KMS-11 (cell line): Measurements from ENCODE around the gene ZNF616.

Experiments
- H2AFZ ChIP-seq: fragments of 200-600 bp; sonication (generic); 2 replicates; pipeline ENCODE4 v1.6.1; 2016; ENCODE audit warnings: antibody characterized with exemption, mixed run types, low read depth
- H3K27ac ChIP-seq: fragments of 200-600 bp; sonication (generic); 2 replicates; pipeline ENCODE4 v1.6.1; 2016; ENCODE audit warnings: mild to moderate bottlenecking, mixed run types
- H3K27me3 ChIP-seq: fragments of 200-600 bp; sonication (generic); 2 replicates; pipeline ENCODE4 v1.6.1; 2017; ENCODE audit warnings: mild to moderate bottlenecking, low read depth, mixed run types, moderate library complexity; ENCODE audit not compliant: insufficient read depth
- H3K36me3 ChIP-seq: fragments of 200-600 bp; sonication (generic); 2 replicates; pipeline ENCODE4 v1.6.1; 2017; ENCODE audit warnings: mild to moderate bottlenecking, mixed run types; ENCODE audit not compliant: insufficient read depth
- H3K4me1 ChIP-seq: fragments of 200-600 bp; sonication (generic); 2 replicates; pipeline ENCODE4 v1.6.1; 2016; ENCODE audit warnings: mild to moderate bottlenecking, low read depth, mixed run types; ENCODE audit not compliant: poor library complexity, severe bottlenecking
- H3K4me2 ChIP-seq: fragments of 200-600 bp; sonication (generic); 2 replicates; pipeline ENCODE4 v1.7.0; 2016; ENCODE audit warnings: mild to moderate bottlenecking, mixed run types
- H3K4me3 ChIP-seq: fragments of 200-600 bp; sonication (generic); IDR thresholded peaks from 2 replicates; pipeline ENCODE4 v1.6.1; 2017; ENCODE audit warnings: low read depth, low read length, mixed read lengths; ENCODE audit not compliant: insufficient read depth
- H3K79me2 ChIP-seq: fragments of 200-600 bp; sonication (generic); 2 replicates; pipeline ENCODE4 v1.6.1; 2016; ENCODE audit warnings: low read depth, mixed run types; ENCODE audit not compliant: insufficient read depth
- H3K9ac ChIP-seq: fragments of 200-600 bp; sonication (generic); 2 replicates; pipeline ENCODE4 v1.6.1; 2016; ENCODE audit warnings: mild to moderate bottlenecking, mixed run types
- H4K20me1 ChIP-seq: fragments of 200-600 bp; sonication (generic); 2 replicates; pipeline ENCODE4 v1.6.1; 2016; ENCODE audit warnings: mild to moderate bottlenecking, mixed run types; ENCODE audit not compliant: insufficient read depth
- TF ChIP-seq, protein P1 (sequence below): fragments of 200-600 bp; sonication (generic); conservative IDR thresholded peaks from 2 replicates; pipeline ENCODE4 v1.6.1; 2017; ENCODE audit warnings: low read depth, mild to moderate bottlenecking, antibody characterized with exemption, low read length, moderate library complexity, mixed read lengths

Gene ZNF616

GRCh38 chr19:52172347-52172746 lies 32.6 kb upstream of the ZNF616 start:
- Histone ChIP-seq H4K20me1 (no peaks in the 10 kb centered on the region), H3K4me2 (no peak overlapping the region), H3K27me3 (no peaks in the 10 kb centered on the region), H3K36me3 (no peaks in the 10 kb centered on the region), H3K27ac (no peak overlapping the region), H3K4me3 (no peak overlapping the region), H3K4me1 (no peaks in the 10 kb centered on the region), H3K79me2 (no peaks in the 10 kb centered on the region), H3K9ac (no peak overlapping the region), H2AFZ (no peak overlapping the region)
- TF ChIP-seq, protein P1, sequence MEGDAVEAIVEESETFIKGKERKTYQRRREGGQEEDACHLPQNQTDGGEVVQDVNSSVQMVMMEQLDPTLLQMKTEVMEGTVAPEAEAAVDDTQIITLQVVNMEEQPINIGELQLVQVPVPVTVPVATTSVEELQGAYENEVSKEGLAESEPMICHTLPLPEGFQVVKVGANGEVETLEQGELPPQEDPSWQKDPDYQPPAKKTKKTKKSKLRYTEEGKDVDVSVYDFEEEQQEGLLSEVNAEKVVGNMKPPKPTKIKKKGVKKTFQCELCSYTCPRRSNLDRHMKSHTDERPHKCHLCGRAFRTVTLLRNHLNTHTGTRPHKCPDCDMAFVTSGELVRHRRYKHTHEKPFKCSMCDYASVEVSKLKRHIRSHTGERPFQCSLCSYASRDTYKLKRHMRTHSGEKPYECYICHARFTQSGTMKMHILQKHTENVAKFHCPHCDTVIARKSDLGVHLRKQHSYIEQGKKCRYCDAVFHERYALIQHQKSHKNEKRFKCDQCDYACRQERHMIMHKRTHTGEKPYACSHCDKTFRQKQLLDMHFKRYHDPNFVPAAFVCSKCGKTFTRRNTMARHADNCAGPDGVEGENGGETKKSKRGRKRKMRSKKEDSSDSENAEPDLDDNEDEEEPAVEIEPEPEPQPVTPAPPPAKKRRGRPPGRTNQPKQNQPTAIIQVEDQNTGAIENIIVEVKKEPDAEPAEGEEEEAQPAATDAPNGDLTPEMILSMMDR, result no peak

- H3K79me2 ChIP-seq, result no peaks in the 10 kb centered on the region
- no peak within 1 kb of the TSS for H3K4me2 ChIP-seq
- no peak within 1 kb of the TSS for H3K27ac ChIP-seq
- no peaks in the 10 kb centered on the region for H3K36me3 ChIP-seq
- H3K9ac ChIP-seq, result no peak within 1 kb of the TSS
- H2AFZ ChIP-seq, result peak within 1 kb of the TSS; percentile 48
- H3K27me3 ChIP-seq, result no peaks in the 10 kb centered on the region
- H3K4me1 ChIP-seq, result no peaks in the 10 kb centered on the region
- H3K4me3 ChIP-seq, result no peak within 1 kb of the TSS
- TF ChIP-seq, protein P1, result no peak
- no peaks in the 10 kb centered on the region for H4K20me1 ChIP-seq
Observed at GRCh38 chr19:52171321-52172169, 31.8 kb upstream of the ZNF616 start, which contains the start of gene ZNF836. Gene ZNF836 (minus strand): TSS chr19:52171621. CDS start chr19:52168072, 3,549 bp downstream.

DNA sequence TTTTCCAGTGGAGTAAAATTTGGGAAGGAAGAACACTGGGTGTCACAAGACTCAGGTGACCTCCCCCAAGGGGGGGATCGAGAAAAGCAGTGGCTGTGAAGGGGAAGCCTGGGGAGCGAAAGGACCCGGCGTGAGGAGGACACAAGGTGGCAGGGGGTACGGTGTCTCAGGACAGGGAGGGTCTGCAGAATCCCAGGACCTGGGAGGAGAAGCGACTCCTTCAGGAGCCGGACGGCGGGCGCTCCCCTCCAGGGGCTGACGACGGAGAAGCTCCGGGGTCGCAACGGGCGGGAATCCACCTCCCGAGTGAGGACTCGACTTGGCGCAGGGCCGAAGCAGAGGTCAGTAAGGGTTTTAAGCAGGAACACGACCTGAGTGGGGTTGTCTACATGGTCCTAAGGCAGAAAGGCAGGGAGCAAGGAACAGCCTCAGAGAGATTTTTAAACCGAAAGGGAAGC lies 31.2 kb upstream of the ZNF616 start:
- no peak overlapping the region for H3K4me3 ChIP-seq
- no peaks in the 10 kb centered on the region for H3K36me3 ChIP-seq
- no peaks in the 10 kb centered on the region for H3K27me3 ChIP-seq
- H3K4me1 ChIP-seq, result no peaks in the 10 kb centered on the region
- no peaks in the 10 kb centered on the region for H4K20me1 ChIP-seq
- TF ChIP-seq, protein P1, result no peak
- H2AFZ ChIP-seq, result peak overlapping the region; percentile 48
- no peak overlapping the region for H3K27ac ChIP-seq
- H3K9ac ChIP-seq, result no peak overlapping the region
- H3K4me2 ChIP-seq, result no peak overlapping the region
- no peaks in the 10 kb centered on the region for H3K79me2 ChIP-seq

DNA sequence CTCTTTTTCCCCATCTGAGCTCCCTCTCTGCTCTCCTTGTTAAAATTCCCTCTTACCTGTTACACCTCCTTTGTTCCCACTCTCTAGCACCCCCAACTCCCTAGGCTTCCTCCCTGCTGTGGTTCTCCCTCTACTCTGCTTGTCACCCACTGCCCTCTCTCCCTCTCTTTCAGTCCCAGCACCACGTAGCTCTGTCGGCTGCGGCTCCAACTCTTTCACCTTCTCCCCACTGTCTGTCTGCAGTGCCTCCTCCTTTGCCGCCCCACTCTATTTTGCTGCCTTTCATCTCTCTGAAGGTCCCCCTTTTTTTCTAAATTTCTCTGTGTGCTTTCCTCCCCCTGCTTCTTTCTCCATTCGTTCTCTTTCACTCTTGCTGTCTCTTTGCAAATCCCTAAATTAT lies 30.6 kb upstream of the ZNF616 start:
- TF ChIP-seq, protein P1, result no peak
- no peaks in the 10 kb centered on the region for H3K4me1 ChIP-seq
- no peak overlapping the region for H3K4me2 ChIP-seq
- H2AFZ ChIP-seq, result no peak overlapping the region
- H3K79me2 ChIP-seq, result no peaks in the 10 kb centered on the region
- no peaks in the 10 kb centered on the region for H3K36me3 ChIP-seq
- H3K4me3 ChIP-seq, result no peak overlapping the region
- no peaks in the 10 kb centered on the region for H4K20me1 ChIP-seq
- no peak overlapping the region for H3K9ac ChIP-seq
- H3K27me3 ChIP-seq, result no peaks in the 10 kb centered on the region
- no peak overlapping the region for H3K27ac ChIP-seq
